ENCODE measurements around the gene CCR6. TPM values are rescaled to one million over a fixed set of nuclear protein-coding genes. Genes with fewer than 3 reads are reported as not detected.

Gene CCR6
- total RNA-seq, 1 experiment from 2014 or later: not detected

GRCh38 chr6:167098825-167099225, 24.1 kb upstream of the CCR6 start:
- no peak for DNase-seq (ENCODE audit: low read depth)

GRCh38 chr6:167099707-167100106, 23.2 kb upstream of the CCR6 start:
- DNase-seq (ENCODE audit: low read depth): no peak

- no peak for DNase-seq (ENCODE audit: low read depth)
Measured at GRCh38 chr6:167100241-167100674, 22.6 kb upstream of the CCR6 start.

GRCh38 chr6:167102318-167102717, 20.6 kb upstream of the CCR6 start:
- DNase-seq (ENCODE audit: low read depth): no peak

- no peak for DNase-seq (ENCODE audit: low read depth)
Measured at GRCh38 chr6:167103041-167103891, 19.6 kb upstream of the CCR6 start.

GRCh38 chr6:167104388-167104787, 18.5 kb upstream of the CCR6 start:
- no peak for DNase-seq (ENCODE audit: low read depth)

- no peak for DNase-seq (ENCODE audit: low read depth)
Measured at GRCh38 chr6:167105060-167105459, 17.8 kb upstream of the CCR6 start.

- DNase-seq (ENCODE audit: low read depth): no peak
Measured at GRCh38 chr6:167106406-167106805, 16.5 kb upstream of the CCR6 start.

- no peak for DNase-seq (ENCODE audit: low read depth)
Measured at GRCh38 chr6:167107787-167108186, 15.1 kb upstream of the CCR6 start.

GRCh38 chr6:167108278-167108677, 14.6 kb upstream of the CCR6 start:
- no peak for DNase-seq (ENCODE audit: low read depth)

- DNase-seq (ENCODE audit: low read depth): no peak
Measured at GRCh38 chr6:167109651-167110050, 13.2 kb upstream of the CCR6 start.

GRCh38 chr6:167111597-167111996, 11.3 kb upstream of the CCR6 start:
- no peak for DNase-seq (ENCODE audit: low read depth)

- DNase-seq (ENCODE audit: low read depth): no peak
Measured at GRCh38 chr6:167112421-167112820, 10.5 kb upstream of the CCR6 start.

GRCh38 chr6:167113047-167113754, 9.7 kb upstream of the CCR6 start:
- DNase-seq (ENCODE audit: low read depth): no peak

GRCh38 chr6:167113935-167114910, 8.7 kb upstream of the CCR6 start:
- DNase-seq (ENCODE audit: low read depth): no peak

- no peak for DNase-seq (ENCODE audit: low read depth)
Measured at GRCh38 chr6:167115054-167115453, 7.8 kb upstream of the CCR6 start.

GRCh38 chr6:167116109-167116837, 6.6 kb upstream of the CCR6 start:
- DNase-seq (ENCODE audit: low read depth): no peak

GRCh38 chr6:167116838-167117228, 6.1 kb upstream of the CCR6 start:
- DNase-seq (ENCODE audit: low read depth): no peak

GRCh38 chr6:167118006-167118405, 4.9 kb upstream of the CCR6 start:
- DNase-seq (ENCODE audit: low read depth): no peak

- no peak for DNase-seq (ENCODE audit: low read depth)
Measured at GRCh38 chr6:167118839-167119238, 4.1 kb upstream of the CCR6 start.
